Activated CD8-positive, alpha-beta memory T cell treated with anti-CD3 and anti-CD28 coated beads for 1 hour (primary cell): ENCODE results near the gene SSR2.
"Not testable (repeated sequence)": the region's sequence is repeated elsewhere in the genome, so short reads cannot be mapped to it uniquely, and the experiment has no call there.

Experiments
- DNase-seq, 2 donors: peaks; one replicate each; pipeline ENCODE4 v3.0.0-alpha.2; 2020; ENCODE audit warnings: low read depth in 1 of 2; ENCODE audit errors: extremely low read depth in 1 of 2

The SSR2 gene

DNA sequence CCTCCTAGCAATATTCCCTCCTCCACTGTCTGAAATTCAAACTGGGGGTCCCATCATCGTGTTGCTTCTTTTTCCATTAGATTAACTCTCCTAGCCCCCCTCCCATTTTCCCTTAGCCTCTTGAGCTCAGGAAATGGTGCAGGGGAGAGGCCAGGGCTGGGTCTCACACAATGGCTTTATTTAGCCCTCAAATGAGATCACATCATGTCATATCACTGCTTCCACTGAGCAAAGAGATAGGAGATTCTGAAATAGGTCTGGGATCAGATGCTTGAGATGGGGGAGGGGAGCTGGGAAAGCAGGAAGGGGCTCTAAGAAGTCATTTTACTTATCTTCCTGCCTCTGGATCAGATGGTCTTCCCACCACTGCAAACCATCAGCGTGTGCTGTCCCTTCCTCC is 24.6 kb downstream of the SSR2 start:
- DNase-seq, result no peak

DNA sequence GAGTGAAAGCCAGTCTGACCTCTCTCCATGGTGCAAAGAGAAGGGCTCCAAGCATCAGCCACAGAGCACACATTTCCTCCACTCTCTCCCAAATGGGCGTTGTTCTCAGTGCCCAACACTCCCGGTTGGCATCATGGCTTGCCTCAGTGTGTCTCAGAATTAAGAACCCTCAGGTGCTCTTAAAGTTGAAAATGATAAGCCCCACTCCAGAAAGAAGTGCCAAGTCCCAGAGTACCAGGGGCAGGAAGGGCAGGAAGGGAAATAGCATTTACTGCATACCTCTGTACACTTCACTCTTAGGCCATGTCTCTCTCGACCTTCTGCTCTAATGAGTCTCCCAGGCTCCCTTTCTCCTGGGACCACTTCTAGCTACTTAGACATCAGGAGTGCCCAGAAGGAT is 27.2 kb downstream of the SSR2 start:
- DNase-seq, result no peak

DNA sequence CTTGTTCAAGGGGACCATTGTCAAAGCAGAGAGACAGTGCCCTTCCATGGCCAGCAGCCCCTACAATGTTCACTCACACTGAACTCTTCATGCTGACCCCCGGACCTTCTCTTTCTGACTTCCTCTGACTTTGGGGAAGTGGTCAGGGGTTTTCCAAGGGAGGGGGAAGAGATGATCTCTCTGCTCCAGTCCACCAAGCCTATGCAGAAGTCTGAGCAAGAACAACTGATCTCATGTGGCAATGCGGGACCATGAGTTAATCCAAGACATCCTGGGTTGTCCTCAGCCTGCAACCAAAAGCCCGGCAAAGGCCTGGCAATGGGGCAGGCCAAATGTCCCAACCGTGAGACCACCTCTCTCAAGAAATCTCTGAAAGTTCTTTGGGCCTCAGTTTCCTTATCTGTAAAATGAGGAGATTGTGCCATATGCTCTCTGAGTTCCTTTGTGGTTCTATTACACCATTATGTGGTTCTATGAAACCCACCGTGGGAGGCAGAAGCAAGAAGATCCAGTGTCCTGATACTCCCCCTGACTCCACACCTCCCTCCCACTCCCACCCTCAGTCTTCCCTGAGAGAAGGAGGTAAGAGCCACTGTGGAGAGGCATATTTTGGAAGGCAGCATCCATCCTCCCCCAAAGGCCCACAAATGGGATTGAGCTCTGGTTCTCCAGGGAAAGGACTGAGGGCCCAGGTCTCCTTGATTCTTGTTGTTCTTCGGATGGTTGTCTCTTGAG is 30.6 kb downstream of the SSR2 start:
- DNase-seq, result no peak

DNA sequence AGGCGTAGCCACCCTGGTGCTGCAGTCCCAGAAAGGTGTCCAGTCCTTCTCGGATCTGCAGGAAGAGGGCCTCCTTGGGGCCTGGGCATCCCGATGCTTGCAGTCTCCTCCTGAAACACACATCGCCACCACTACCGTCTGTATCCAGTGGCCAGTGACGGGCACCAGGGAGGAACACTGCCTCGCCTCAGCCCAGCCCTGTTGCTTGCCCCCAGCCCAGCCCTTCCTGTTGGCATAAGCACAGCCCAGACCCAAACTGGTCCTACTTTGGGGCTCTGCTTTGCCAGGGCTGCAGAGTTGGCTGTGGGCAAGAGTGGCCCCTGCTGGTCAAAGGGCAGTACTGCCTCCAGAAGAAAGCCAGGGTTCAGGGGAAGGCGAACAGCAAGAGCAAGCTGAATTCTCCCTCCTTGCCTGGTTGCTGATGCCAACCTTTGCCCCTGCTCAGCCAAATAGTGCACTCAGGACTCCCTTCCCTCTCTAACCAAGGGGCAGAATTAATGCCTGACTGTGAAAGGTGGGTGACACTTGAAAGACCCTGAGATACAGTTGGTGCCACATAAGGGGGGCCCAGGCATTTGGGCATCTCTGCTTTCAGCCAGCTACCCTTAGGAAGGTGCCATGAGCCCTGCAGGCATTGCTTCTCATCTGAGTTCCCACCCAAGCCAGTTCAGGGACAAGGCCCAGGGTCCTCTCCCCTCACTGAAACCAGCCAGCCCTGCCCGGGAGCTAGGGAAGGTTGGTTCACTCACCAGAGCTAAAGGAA is 31.3 kb downstream of the SSR2 start:
- DNase-seq, result peak; percentile 48 to 58

DNA sequence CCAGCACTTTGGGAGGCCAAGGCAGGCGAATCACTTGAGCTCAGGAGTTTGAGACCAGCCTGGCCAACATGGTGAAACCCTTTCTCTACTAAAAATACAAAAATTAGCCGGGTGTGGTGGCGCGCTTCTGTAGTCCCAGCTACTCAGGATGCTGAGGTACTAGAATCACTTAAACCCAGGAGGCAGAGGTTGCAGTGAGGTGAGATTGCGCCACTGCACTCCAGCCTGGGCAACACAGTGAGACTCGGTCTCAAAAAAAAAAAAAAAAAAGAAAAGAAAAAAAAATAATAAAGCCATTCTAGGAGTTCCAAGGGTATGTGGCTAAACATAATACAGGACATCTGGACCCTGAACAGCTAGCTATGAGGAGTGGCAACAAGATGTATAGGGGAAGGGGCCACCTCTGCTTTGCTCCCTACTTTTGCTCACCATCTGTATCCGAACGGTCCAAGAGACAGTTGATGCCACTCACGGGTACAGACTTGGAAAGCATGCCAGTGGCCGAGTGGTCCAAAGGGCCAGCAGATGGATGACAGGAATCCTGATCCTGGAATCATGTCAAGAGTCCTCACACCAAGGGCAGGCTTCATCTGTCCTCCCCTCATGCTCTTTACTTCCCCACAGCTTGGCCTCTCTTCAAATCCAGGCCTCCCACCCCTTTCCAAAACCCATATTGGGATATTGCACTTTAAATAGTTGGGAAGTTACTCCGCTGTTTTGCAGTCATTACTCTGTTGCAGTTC is 35.7 kb downstream of the SSR2 start:
- DNase-seq, result not testable (repeated sequence)

DNA sequence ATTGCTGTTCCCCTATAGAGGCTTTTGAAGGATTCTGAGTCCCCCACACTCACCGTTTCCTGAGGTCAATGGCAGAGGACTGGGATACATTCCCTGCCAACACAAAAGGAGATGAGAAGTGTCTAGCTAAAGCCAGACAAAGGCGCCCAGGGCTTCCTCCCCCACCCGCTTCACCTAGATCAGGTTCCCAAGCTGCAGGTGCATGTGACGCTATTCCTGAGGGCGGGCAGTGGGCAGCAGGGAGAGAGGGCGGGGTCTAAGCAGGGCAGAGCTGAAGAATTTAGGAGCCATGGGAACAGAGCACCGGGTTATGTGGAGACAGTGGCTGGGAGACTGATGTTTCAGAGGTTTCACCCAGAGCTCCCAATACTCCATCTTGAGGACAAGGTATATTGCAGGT is 36.4 kb downstream of the SSR2 start:
- DNase-seq, result no peak

DNA sequence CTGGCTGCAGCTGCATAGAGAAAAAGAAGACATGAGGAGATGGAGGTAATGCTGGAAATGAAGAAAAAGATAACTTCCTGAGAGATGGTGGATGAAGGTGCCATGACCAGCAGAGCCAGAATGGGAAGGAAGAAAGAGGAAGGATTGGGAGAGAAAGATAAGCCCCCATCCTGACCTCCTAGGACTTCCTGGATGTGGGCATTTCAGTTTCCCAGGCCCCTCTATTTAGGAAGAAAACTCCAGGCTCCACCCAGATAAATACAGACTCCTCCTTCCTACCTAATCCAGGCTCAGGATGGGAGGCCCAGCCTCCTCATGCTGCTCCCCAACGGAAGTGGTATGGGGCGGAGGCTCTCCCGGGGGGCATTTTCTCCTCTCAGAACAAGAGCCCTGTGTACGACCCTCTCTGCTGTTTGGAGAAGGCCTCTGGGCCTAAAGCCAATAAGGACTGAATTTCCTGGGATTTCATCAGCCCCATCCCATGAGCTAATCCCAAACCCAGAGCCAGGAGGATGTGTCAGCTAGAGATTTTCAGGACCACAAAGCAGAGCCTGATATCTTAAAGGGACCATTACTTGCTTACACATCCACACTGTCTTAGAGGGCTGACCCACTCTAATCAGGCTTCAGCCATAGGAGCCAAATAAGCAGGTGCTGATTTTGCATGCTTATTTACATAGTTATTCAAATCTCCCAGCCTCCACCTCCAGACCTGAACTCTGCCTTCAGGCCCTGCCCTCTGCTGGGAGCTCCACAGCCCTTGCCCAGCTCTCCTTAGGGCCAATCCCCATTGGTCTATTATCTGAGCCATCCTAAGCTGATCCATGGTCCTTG is 37.3 kb downstream of the SSR2 start:
- DNase-seq, result no peak

DNA sequence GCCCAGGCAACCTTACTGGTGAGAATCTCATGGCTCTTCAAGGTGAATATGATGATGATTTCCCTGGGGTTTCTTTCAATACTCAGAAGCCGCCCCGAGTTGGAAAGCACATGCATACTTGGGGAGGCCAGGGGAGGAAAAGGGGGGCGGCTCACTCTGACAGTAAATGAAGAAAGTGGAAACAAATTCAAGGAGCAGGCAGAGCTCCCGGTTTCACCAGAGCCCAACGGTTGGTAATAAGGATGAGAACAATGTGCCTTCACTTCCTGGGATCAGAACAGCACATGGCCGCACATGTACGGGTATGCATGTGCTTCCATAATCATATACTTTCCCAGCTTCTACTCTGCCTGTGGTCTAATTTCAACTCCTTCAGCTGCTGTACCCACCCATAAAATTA is 38.6 kb downstream of the SSR2 start:
- DNase-seq, result no peak

DNA sequence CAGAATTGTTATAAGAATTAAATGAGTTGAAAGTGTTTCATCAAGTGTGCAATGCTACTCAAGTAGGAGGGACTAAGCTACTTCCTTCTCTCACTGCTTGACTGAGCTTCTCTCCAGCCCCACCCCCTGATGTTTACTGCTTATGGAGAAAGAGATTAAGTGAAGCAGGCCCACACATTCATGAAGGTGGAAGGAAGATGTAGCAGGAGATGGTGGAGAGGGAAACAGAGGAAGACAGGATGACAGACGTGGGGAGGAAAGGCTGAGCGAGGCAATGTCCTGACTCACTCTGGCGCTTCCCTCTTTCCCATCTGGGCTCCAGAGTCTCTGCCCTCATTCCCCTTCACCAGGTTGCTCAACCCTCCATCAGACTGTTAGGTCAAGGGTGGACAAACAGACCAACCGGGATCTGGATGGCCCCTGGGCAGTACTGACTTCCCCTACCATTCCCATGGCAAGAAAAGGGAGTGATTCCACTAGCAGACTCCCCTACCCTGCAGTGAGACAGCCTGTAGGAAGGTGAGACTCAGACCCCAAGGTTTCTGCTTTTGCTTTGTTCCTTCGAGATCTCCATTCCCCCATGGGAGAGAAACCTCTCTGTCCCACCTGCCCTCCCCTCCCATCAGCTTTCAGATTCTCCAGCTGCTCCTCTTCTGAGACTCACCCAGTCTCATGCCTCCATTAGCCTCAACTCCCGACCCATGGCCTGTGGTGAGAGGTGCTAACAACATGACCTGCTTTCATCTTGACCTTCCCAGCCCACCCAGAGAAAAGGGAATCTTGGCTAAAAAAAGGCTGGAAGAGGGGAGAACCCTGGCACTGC is 39.3 kb downstream of the SSR2 start:
- no peak for DNase-seq

DNA sequence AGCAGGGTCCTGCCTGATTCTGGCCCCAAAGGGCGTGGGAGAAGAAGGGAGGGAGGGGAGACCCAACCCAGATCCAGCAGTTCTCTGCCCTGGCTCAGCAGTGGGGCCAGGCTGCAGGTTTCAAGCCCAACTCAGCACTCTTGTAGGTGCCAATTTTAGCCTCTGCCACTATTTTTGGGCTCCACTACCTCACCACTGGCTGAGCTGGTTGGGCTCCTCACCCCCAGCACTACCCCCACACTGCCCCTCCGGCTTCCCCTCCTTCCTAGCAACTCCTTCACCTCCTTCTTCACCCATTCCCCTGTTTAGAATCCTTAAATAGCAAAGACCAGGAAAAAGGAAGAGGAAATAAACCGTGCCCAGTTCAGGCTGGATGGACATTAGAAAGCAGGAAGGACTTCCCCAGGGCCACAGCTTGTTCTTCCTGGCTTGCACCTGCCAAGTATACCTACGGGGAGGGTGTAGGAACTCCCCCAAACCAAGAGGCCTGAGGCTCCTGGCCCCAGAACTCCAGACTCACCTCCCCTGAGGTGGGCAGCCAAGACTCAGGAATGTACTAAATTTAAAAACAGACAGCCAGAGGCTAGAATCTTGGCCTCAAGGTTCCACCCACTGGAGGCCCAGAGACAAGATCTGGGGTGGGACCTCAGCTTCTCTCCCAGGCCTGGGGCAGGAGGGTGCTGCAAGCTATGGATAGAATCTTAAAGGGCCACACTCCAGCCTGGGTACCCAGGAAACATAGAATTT is 41.0 kb downstream of the SSR2 start:
- no peak for DNase-seq

DNA sequence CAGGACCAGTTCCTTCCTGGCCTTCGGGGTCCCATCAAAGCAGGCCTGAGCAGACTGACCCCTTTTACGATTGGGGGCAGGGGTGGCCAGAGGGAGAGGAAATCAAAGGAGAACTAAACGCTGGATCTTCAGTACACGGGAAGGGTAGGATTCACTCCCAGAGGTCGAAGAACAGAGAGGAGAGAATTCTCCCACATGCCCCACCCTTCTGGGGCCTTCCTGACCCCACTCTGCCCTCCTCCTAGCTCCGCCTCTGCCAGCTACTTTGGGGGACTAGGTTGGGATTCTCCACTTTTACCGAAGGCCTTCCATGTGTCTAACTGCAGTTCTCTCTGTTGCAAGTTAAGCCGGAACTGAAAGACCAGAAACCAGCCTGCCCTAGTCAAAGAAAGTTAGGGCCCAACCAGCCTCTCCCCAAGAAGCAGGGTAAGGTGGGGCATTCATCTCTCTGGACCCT is 41.8 kb downstream of the SSR2 start:
- no peak for DNase-seq

DNA sequence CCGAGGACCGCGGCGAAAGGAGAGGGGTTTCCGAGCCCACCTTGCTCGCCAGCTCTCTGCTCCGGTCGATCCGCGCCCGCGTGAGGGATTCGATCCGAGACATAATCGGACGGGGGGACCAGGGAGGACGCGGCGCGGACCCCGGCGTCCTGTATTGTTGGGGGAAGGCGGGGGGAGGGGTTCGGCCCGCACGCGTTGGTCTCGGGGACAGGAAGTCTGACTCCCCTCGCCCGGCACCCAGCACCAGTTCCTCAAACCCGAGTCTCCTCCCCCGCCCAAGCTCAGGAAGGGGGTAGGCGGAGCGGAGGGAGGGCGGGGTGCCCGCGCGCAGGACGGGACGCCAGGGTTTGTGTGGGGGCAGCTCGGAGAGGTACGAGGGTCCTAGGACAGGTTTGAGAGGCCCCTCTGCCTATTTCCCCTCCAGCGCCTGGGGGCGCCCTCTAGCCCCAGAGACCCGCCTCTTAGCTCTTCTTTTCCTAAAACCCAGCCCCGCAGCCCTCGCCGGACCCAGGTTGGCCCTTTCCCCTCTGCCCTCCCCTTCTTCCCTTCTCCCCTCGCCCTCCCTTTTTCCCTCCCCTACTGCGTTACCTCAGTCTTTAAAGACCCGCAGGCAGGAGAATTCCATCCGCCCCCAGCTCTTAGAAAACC is 42.3 kb downstream of the SSR2 start, which contains the start of gene ARHGEF2:
ARHGEF2 (minus strand) TSS at position 223 of the 648 bp plus-strand sequence; CDS start at position 103, 120 bp downstream.
- DNase-seq, result peak; percentile 37 to 71

DNA sequence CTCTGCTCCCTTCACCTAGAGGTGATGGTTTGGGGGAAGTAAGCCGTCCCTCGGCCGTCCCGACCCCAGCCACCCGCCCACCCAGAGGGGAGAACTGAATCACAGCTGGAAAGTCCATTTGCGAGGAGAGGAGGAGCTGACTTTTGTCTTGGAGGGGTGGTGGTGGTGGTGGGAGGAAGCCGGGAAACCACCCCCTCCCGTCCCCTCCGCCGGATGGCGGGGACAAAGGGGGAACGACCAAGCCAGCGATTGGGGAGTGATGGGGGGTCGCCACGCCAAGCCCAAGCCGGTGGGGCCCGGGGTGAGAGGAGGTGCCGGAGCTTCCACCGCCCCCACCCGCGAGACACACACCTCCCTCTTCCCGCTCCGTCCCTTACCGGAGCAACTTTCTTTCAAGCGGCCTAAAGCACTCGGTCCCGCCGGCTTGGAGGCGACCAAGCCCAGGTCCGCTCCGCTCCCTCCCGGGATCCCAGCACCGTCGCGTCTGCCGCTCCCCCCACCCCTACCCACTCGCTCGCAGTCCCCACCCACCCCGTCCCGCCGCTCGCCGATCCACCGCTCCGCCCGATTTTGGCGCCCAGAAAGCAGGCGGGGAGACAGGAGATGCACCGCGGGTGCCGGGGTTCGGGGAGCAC is 42.9 kb downstream of the SSR2 start:
- peak in 1 of 2 donors; percentile 49 for DNase-seq

DNA sequence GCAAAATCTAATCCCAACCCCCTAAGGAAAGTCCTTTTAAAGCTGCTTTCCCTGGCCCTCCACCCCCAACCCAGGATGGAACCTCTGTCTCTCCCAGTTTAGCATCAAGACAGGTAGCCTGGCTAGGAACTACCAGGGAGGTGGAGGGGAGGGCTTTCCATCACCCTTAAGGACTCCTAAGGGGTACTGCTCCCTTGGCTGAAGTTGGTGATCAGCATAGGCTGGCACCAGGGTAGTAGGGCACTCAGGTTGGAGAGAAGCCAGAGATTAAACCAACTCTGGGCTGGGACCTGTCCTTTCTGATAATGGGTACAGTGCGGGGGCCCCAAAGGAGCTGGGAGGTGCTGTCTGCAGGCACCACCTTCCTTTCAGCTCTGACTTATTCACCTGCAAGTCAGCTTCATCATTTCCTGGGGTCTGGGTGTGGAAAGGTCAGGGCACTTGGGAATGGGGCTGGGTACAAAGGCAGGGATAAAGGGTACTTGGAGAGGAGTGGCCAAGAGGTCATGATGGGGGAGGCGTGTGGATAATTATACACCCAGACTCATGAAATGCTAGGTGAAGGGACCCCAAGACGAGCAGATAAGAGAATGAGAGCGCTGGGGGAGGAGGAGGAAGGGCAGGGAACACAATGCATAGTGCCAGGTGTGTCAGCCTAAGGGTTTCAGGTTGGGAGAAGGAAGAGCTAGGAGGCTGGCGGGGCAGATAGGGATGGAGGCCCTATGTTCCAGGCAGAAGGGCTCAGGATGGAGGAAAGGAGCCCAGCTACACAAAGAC is 43.6 kb downstream of the SSR2 start:
- DNase-seq, result no peak

DNA sequence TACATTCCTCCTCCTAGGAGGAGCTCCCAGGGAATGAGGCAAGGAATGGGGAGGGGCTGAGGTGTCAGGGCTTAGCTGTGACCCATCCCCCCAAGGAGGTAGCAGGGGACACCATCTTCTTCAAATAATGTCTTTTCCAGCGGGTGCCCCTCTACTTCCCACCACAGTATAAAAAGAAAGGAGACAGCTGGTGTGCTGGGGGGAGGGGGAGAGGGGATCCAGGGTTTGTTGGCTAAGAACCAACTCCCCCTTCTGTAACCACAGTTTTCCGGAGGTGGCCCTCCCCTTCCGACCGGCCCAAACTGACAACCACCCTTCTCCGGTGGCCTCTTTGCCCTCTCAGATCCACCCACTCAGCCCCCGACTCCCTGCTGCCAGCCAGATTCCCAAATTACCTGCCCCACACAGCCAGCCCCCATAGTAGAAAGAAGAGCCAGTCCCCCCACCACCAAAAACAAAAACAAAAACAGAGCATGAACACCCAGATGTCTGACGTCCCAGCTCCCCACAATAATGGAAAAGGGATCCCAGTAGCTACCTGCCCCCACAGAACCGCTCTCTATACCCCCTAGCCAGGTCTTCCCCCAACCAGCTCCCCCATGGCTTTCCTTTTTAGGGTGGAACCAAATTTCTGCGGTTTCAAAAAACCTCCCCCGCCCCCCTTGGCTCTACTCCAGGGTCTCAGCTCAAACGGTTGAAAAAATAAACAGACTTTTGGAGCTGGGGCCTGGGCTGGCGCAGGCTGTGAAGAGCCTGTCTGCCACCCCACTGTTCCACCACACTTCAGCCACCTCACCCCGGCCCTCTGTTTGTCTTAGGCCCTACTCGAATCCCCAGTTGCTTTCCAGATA is 44.5 kb downstream of the SSR2 start:
- DNase-seq, result peak; percentile 49 to 60

DNA sequence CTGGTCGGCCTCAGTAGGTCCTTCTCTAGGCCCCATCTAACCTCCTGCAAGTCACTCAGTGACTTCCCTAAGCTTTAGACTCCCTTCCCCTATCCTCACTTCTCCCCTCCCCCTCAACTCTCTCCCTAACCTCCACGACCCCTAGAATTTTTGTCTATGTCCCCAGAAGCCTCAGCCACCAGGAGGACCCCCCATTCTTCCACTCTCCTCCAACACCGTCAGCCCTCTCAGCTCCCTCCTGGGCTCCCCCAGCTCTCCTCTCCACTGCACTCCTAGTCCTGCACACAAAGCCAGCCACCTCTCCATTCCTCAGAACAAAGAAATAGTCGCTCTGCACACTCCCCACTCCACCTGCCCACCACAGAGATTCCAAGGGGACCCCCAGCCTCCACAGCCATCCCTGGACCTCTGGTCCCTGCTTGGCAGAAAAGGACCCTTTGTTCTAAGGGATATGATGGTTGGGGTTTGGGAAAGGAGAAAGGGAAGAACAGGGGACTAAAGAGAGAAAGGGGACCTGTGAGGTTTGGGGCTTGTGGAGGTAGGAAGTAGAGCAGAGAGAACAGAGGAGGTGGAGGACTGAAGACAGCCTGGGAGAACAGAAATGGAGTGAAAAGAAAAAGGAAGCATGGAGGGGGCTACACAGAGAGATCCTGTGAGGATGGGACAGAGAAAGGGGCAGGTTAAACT is 45.2 kb downstream of the SSR2 start:
- DNase-seq, result no peak
